CD14-positive monocyte (primary cell): ENCODE measurements around the gene SASH1. TPM values are rescaled to one million over a fixed set of nuclear protein-coding genes. Genes with fewer than 3 reads are reported as not detected.
"Not testable (repeated sequence)": the region's sequence is repeated elsewhere in the genome, so short reads cannot be mapped to it uniquely, and the experiment has no call there.

Source experiments
- DNase-seq, 3 donors: peaks; one replicate each; pipeline ENCODE4 v3.0.0-alpha.2; 2011 to 2022
- H2AFZ ChIP-seq: 2 replicates; pipeline ENCODE4 v1.6.0; 2012; ENCODE audit warnings: mild to moderate bottlenecking, low read depth, low read length, inconsistent platforms; ENCODE audit not compliant: insufficient read depth, poor library complexity, severe bottlenecking
- H3K27ac ChIP-seq, 2 donors: 1 replicate in 1 of 2; 2 replicates in 1 of 2; pipeline ENCODE4 v1.5.1; 2012 to 2013; ENCODE audit warnings: low read length in 2 of 2, control low read depth in 1 of 2, inconsistent platforms in 1 of 2, low read depth in 1 of 2, mild to moderate bottlenecking in 1 of 2
- H3K27me3 ChIP-seq, 2 donors: one replicate each; pipeline versions ENCODE4 v1.6.0 to v1.6.1; 2011 to 2013; ENCODE audit warnings: low read length in 2 of 2; ENCODE audit not compliant: control insufficient read depth in 2 of 2, insufficient read depth in 2 of 2
- H3K36me3 ChIP-seq, 2 donors: replicated peaks in 1 of 2; 1 replicate in 1 of 2; 2 replicates in 1 of 2; pipeline versions ENCODE4 v1.5.1 to v1.6.1; 2012 to 2013; ENCODE audit warnings: low read length in 2 of 2, control low read depth in 1 of 2, inconsistent platforms in 1 of 2, mild to moderate bottlenecking in 1 of 2; ENCODE audit not compliant: insufficient read depth in 2 of 2, control insufficient read depth in 1 of 2
- H3K4me1 ChIP-seq, 2 donors: 1 replicate in 1 of 2; 2 replicates in 1 of 2; pipeline versions ENCODE4 v1.5.1 to v1.6.1; 2012 to 2013; ENCODE audit warnings: low read length in 2 of 2, control low read depth in 1 of 2, inconsistent platforms in 1 of 2, mild to moderate bottlenecking in 1 of 2, moderate library complexity in 1 of 2; ENCODE audit not compliant: insufficient read depth in 2 of 2, control insufficient read depth in 1 of 2
- H3K4me2 ChIP-seq: replicated peaks from 2 replicates; pipeline ENCODE3; 2012; ENCODE audit warnings: low read length, moderate library complexity, mild to moderate bottlenecking; ENCODE audit not compliant: poor library complexity, severe bottlenecking; ENCODE audit errors: extremely low read depth
- H3K4me3 ChIP-seq, 3 experiments: fragments of 200-600 bp in 1 of 3; sonication (generic) in 1 of 3; replicated peaks in 1 of 3; 1 replicate in 2 of 3; 2 replicates in 1 of 3; pipeline ENCODE4 v1.5.1; 2011 to 2013; ENCODE audit warnings: low read length in 3 of 3, mild to moderate bottlenecking in 3 of 3, control low read depth in 2 of 3, low read depth in 2 of 3, inconsistent platforms in 1 of 3, moderate library complexity in 1 of 3
- H3K79me2 ChIP-seq: 2 replicates; pipeline ENCODE4 v1.6.0; 2012; ENCODE audit warnings: mild to moderate bottlenecking, control low read depth, inconsistent platforms, low read length, moderate library complexity; ENCODE audit not compliant: insufficient read depth
- H3K9ac ChIP-seq: 2 replicates; pipeline ENCODE4 v1.6.0; 2017; ENCODE audit warnings: low read length, mild to moderate bottlenecking; ENCODE audit not compliant: insufficient read depth, poor library complexity, severe bottlenecking
- H3K9me3 ChIP-seq, 2 donors: replicated peaks in 1 of 2; 1 replicate in 1 of 2; 2 replicates in 1 of 2; pipeline versions ENCODE4 v1.5.1 to v1.6.1; 2012 to 2013; ENCODE audit warnings: low read length in 2 of 2, control low read depth in 1 of 2; ENCODE audit not compliant: control insufficient read depth in 1 of 2, insufficient read depth in 1 of 2
- H4K20me1 ChIP-seq: 2 replicates; pipeline ENCODE4 v1.6.0; 2012; ENCODE audit warnings: mild to moderate bottlenecking, low read length, control low read depth, moderate library complexity; ENCODE audit not compliant: insufficient read depth
- H3K27ac Mint-ChIP-seq, 7 donors: one replicate each; pipeline ENCODE4 v1.8.0; 2020; ENCODE audit warnings: mild to moderate bottlenecking in 7 of 7, mixed read lengths in 7 of 7, moderate library complexity in 6 of 7, inconsistent platforms in 2 of 7
- H3K27me3 Mint-ChIP-seq, 3 donors: one replicate each; pipeline ENCODE4 v1.8.0; 2021 to 2022; ENCODE audit warnings: low read depth in 3 of 3, mild to moderate bottlenecking in 3 of 3, mixed read lengths in 3 of 3, moderate library complexity in 3 of 3, inconsistent platforms in 1 of 3
- H3K36me3 Mint-ChIP-seq, 2 donors: one replicate each; pipeline ENCODE4 v1.8.0; 2020; ENCODE audit warnings: mixed read lengths in 2 of 2, inconsistent platforms in 1 of 2, mild to moderate bottlenecking in 1 of 2
- H3K4me1 Mint-ChIP-seq: one replicate; pipeline ENCODE4 v1.8.0; 2020; ENCODE audit warnings: mild to moderate bottlenecking, mixed read lengths
- H3K4me3 Mint-ChIP-seq, 2 donors: one replicate each; pipeline ENCODE4 v1.8.0; 2020; ENCODE audit warnings: mild to moderate bottlenecking in 2 of 2, mixed read lengths in 2 of 2, moderate library complexity in 1 of 2
- H3K9me3 Mint-ChIP-seq, 7 donors: one replicate each; pipeline ENCODE4 v1.8.0; 2020 to 2022; ENCODE audit warnings: mixed read lengths in 7 of 7, mild to moderate bottlenecking in 6 of 7, moderate library complexity in 6 of 7, inconsistent platforms in 2 of 7
- WGBS: methylation state at CpG from one replicate; pipeline ENCODE4 v1.1.5; 2013; ENCODE audit warnings: missing lambda C conversion rate; ENCODE audit not compliant: insufficient coverage; 5-methylcytosine and 5-hydroxymethylcytosine counted together
- intact Hi-C, 2 donors: fragments of 100-400 bp; cut with micrococcal nuclease; formaldehyde crosslinking; loops; one replicate each; pipeline versions ENCODE4 v1.15.0 to v1.15.1; 2023
- polyA plus RNA-seq, 3 donors: library from polyadenylated mRNA; depleted of rRNA in 1 of 3; unstranded in 2 of 3; stranded (reverse) in 1 of 3; fragments of 300-500 nt in 2 of 3; fragments of >200 nt in 1 of 3; fragmentation: Illumina TruSeq in 2 of 3; gene quantifications; 1 replicate in 2 of 3; 2 replicates in 1 of 3; pipeline ENCODE4 v1.2.3, GENCODE V29; 2012 to 2021
- TF ChIP-seq, protein P1 (sequence below): fragments of 200-600 bp; IDR thresholded peaks from one replicate; pipeline ENCODE4 v1.8.0; 2022; ENCODE audit warnings: antibody characterized with exemption, mild to moderate bottlenecking

The SASH1 gene
- polyA plus RNA-seq, 3 donors = 0.90 to 5.1 (median 4.7) TPM

DNA sequence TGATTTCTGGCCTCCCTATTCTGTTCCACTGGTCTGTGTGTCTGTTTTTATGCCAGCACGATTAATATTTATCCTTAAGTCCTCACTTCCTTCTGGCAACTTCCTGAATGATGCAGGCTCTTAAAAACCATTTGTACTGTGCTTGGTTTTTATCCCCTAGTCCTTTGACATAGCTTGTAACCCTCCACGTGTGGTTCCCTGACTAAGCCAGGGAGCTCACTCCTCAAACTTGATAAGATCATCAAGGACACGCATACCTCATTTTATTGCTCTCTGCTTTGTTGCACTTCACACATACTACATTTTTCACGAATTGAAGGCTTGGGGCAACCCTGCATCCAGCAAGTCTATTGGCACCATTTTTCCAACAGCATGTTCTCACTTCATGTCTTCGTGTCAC lies 237.8 kb downstream of the SASH1 start:
- Histone ChIP-seq H3K9ac (no peak overlapping the region), H3K4me1 (no peaks in the 10 kb centered on the region), H2AFZ (no peak overlapping the region), H3K9me3 (no peaks in the 10 kb centered on the region), H4K20me1 (no peaks in the 10 kb centered on the region), H3K27ac (no peak overlapping the region), H3K79me2 (no peaks in the 10 kb centered on the region), H3K36me3 (no peaks in the 10 kb centered on the region), H3K4me2 (no peak overlapping the region), H3K4me3 (no peak overlapping the region), H3K27me3 (peaks cover 0 to 3% of the 10 kb centered on the region in 2 donors)
- Mint-ChIP-seq H3K4me3 (no peak overlapping the region), H3K4me1 (peaks cover 7% of the 10 kb centered on the region), H3K36me3 (no peaks in the 10 kb centered on the region), H3K27ac (no peak overlapping the region), H3K27me3 (peaks cover 8 to 19% (median 11%) of the 10 kb centered on the region in 3 donors), H3K9me3 (peaks cover 5 to 23% (median 10%) of the 10 kb centered on the region in 7 donors)
- WGBS = 38% methylated on average over 3 of the region's 5 CpGs
- no peak for DNase-seq
- intact Hi-C loops = no loop called here
- TF ChIP-seq, protein P1, sequence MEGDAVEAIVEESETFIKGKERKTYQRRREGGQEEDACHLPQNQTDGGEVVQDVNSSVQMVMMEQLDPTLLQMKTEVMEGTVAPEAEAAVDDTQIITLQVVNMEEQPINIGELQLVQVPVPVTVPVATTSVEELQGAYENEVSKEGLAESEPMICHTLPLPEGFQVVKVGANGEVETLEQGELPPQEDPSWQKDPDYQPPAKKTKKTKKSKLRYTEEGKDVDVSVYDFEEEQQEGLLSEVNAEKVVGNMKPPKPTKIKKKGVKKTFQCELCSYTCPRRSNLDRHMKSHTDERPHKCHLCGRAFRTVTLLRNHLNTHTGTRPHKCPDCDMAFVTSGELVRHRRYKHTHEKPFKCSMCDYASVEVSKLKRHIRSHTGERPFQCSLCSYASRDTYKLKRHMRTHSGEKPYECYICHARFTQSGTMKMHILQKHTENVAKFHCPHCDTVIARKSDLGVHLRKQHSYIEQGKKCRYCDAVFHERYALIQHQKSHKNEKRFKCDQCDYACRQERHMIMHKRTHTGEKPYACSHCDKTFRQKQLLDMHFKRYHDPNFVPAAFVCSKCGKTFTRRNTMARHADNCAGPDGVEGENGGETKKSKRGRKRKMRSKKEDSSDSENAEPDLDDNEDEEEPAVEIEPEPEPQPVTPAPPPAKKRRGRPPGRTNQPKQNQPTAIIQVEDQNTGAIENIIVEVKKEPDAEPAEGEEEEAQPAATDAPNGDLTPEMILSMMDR = no peak

DNA sequence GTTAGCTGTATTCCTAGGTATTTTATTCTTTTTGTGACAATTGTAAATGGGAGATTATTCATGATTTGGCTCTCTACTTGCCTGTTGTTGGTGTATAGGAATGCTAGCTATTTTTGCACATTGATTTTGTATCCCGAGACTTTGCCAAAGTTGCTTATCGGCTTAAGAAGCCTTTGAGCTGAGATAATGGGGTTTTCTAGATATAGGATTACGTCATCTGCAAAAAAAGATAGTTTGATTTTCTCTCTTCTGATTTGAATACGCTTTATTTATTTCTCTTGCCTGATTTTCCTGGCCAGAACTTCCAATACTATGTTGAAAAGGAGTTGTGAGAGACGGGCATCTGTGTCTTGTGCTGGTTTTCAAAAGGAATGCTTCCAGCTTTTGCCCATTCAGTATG lies 241.0 kb downstream of the SASH1 start:
- Histone ChIP-seq H3K27ac (no peak overlapping the region), H3K9me3 (peaks cover 0 to 10% of the 10 kb centered on the region in 2 donors), H3K4me1 (no peaks in the 10 kb centered on the region), H2AFZ (no peak overlapping the region), H4K20me1 (no peaks in the 10 kb centered on the region), H3K4me2 (no peak overlapping the region), H3K9ac (no peak overlapping the region), H3K27me3 (no peaks in the 10 kb centered on the region), H3K4me3 (no peak overlapping the region), H3K36me3 (no peaks in the 10 kb centered on the region), H3K79me2 (no peaks in the 10 kb centered on the region)
- TF ChIP-seq, protein P1 = no peak
- DNase-seq = no peak
- Mint-ChIP-seq H3K27ac (no peak overlapping the region), H3K36me3 (no peaks in the 10 kb centered on the region), H3K9me3 (peaks cover 13 to 32% (median 21%) of the 10 kb centered on the region in 7 donors), H3K4me1 (peaks cover 2% of the 10 kb centered on the region), H3K4me3 (no peak overlapping the region), H3K27me3 (peaks cover 8 to 15% (median 10%) of the 10 kb centered on the region in 3 donors)
- WGBS = 100% methylated on average over 1 of the region's 5 CpGs
- intact Hi-C loops = no loop called here

DNA sequence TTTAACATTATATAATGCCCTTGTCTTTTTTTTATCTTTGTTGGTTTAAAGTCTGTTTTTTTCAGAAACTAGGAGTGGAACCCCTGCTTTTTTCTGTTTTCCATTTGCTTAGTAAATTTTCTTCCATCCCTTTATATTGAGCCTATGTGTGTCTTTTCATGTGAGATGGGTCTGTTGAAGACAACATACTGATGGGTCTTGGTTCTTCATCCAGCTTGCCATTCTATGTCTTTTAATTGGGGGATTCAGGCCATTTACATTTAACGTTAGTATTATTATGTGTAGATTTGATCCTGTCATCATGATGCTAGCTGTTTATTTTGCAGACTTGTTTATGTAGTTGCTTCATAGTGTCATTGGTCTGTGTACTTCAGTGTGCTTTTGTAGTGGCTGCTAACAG lies 243.0 kb downstream of the SASH1 start:
- intact Hi-C loops, H3K27ac ChIP-seq, H3K9ac ChIP-seq, H3K36me3 Mint-ChIP-seq, H3K36me3 ChIP-seq, H3K4me3 Mint-ChIP-seq, H3K27ac Mint-ChIP-seq, H3K4me3 ChIP-seq, H2AFZ ChIP-seq, H3K4me1 Mint-ChIP-seq, H3K79me2 ChIP-seq, H4K20me1 ChIP-seq, H3K4me1 ChIP-seq, H3K27me3 ChIP-seq, DNase-seq, H3K4me2 ChIP-seq: not testable (repeated sequence)
- Mint-ChIP-seq H3K27me3 (peaks cover 5 to 13% (median 10%) of the 10 kb centered on the region in 3 donors), H3K9me3 (peaks cover 16 to 39% (median 24%) of the 10 kb centered on the region in 7 donors)
- WGBS = no CpG with 5 or more reads among the region's 1 CpG
- peaks cover 0 to 13% of the 10 kb centered on the region in 2 donors for H3K9me3 ChIP-seq
